HCT116 (cell line): ENCODE measurements around the gene NR6A1. TPM values are rescaled to one million over a fixed set of nuclear protein-coding genes. Genes with fewer than 3 reads are reported as not detected.

ENCODE experiments used
- ATAC-seq: fragments of 200-7000 bp; cut with Tn5 transposase; 2 replicates; pipeline ENCODE4 v1.9.1; 2020; ENCODE audit warnings: mild to moderate bottlenecking, moderate library complexity
- BruUV-seq: library from RNA; stranded (reverse); fragments of 400-500 nt; replicated peaks from 2 replicates; lab custom pipeline; 2021; lab: Mats Ljungman, UMichigan
- CTCF ChIA-PET: fragments of 300-600 bp; sonication (Branson Sonifier 250); formaldehyde crosslinking; loops from one replicate; lab custom pipeline; 2021; ENCODE audit warnings: antibody characterized with exemption; lab: Charles Lee
- POLR2A ChIA-PET: fragments of 300-600, 350-600 bp; sonication (Branson Sonifier 250); formaldehyde crosslinking; loops from one replicate; lab custom pipeline; 2021; ENCODE audit warnings: antibody characterized with exemption; lab: Charles Lee
- RAD21 ChIA-PET, 2 experiments: fragments of 300-600 bp; sonication (Branson Sonifier 250); formaldehyde crosslinking; loops; one replicate each; lab custom pipeline; 2023; ENCODE audit warnings: low total read pairs in 2 of 2; ENCODE audit not compliant: uncharacterized antibody in 2 of 2, unreplicated experiment in 2 of 2, low non-redundant PET in 1 of 2; lab: Charles Lee
- DNase-seq: peaks from one replicate; pipeline ENCODE4 v3.0.0-alpha.2; 2010; ENCODE audit warnings: low read depth, low spot score
- H2AFZ ChIP-seq: fragments of 200-600 bp; shearing (Covaris generic), sonication (generic); 2 replicates; pipeline ENCODE4 v1.6.1; 2017; ENCODE audit warnings: low read depth, mixed run types, mixed read lengths, antibody characterized with exemption, low read length; ENCODE audit not compliant: poor library complexity, severe bottlenecking
- H3K27ac ChIP-seq: 2 replicates; pipeline ENCODE4 v1.5.1; 2012; ENCODE audit warnings: low read depth, low read length
- H3K27me3 ChIP-seq: fragments of 200-600 bp; sonication (generic); 2 replicates; pipeline ENCODE4 v1.6.1; 2016; ENCODE audit warnings: mixed run types, low read length, mixed read lengths; ENCODE audit not compliant: insufficient read depth
- H3K36me3 ChIP-seq, 2 experiments: fragments of 200-500 bp in 1 of 2; fragments of 200-600 bp in 1 of 2; sonication (Bioruptor generic) in 1 of 2; sonication (generic) in 1 of 2; 2 replicates each; pipeline versions ENCODE4 v1.5.1 to v1.6.1; 2014 to 2016; ENCODE audit warnings: low read length in 2 of 2, inconsistent platforms in 1 of 2, mixed read lengths in 1 of 2, mixed run types in 1 of 2; ENCODE audit not compliant: insufficient read depth in 2 of 2, control insufficient read depth in 1 of 2
- H3K4me1 ChIP-seq, 2 experiments: fragments of 200-600 bp in 1 of 2; sonication (generic) in 1 of 2; 2 replicates each; pipeline versions ENCODE4 v1.5.1 to v1.6.1; 2012 to 2017; ENCODE audit warnings: low read length in 2 of 2, inconsistent platforms in 1 of 2, mild to moderate bottlenecking in 1 of 2, mixed read lengths in 1 of 2, mixed run types in 1 of 2, moderate library complexity in 1 of 2; ENCODE audit not compliant: insufficient read depth in 2 of 2, control insufficient read depth in 1 of 2
- H3K4me2 ChIP-seq: fragments of 200-600 bp; sonication (generic); 2 replicates; pipeline ENCODE4 v1.6.1; 2017; ENCODE audit warnings: mixed run types, low read length, mixed read lengths
- H3K4me3 ChIP-seq, 2 experiments: fragments of 200-600 bp in 1 of 2; sonication (generic) in 1 of 2; replicated peaks in 1 of 2; 2 replicates each; pipeline ENCODE4 v1.5.1; 2011 to 2016; ENCODE audit warnings: low read length in 2 of 2, control low read depth in 1 of 2, low read depth in 1 of 2, mild to moderate bottlenecking in 1 of 2, mixed read lengths in 1 of 2, mixed run types in 1 of 2
- H3K79me2 ChIP-seq: fragments of 200-600 bp; sonication (generic); 2 replicates; pipeline ENCODE4 v1.6.1; 2017; ENCODE audit warnings: mild to moderate bottlenecking, mixed run types, low read length, moderate library complexity, mixed read lengths; ENCODE audit not compliant: insufficient read depth
- H3K9ac ChIP-seq: fragments of 200-600 bp; sonication (generic); 2 replicates; pipeline ENCODE4 v1.6.1; 2016; ENCODE audit warnings: low read length, mixed read lengths
- H3K9me2 ChIP-seq: fragments of 200-600 bp; sonication (generic), shearing (Covaris generic); 2 replicates; pipeline ENCODE4 v1.6.1; 2017; ENCODE audit warnings: mixed run types, mild to moderate bottlenecking, moderate library complexity; ENCODE audit not compliant: insufficient read depth
- H3K9me3 ChIP-seq, 2 experiments: fragments of 200-500 bp in 1 of 2; fragments of 200-600 bp in 1 of 2; sonication (Bioruptor generic) in 1 of 2; sonication (generic) in 1 of 2; 2 replicates each; pipeline ENCODE4 v1.6.1; 2014 to 2017; ENCODE audit warnings: low read length in 2 of 2, mixed read lengths in 2 of 2, inconsistent platforms in 1 of 2, low read depth in 1 of 2, mild to moderate bottlenecking in 1 of 2, mixed run types in 1 of 2, moderate library complexity in 1 of 2; ENCODE audit not compliant: control insufficient read depth in 1 of 2, insufficient read depth in 1 of 2
- H4K20me1 ChIP-seq: fragments of 200-600 bp; sonication (generic), shearing (Covaris generic); 2 replicates; pipeline ENCODE4 v1.6.1; 2017; ENCODE audit warnings: mixed run types, mild to moderate bottlenecking, moderate library complexity; ENCODE audit not compliant: insufficient read depth
- CEBPB ChIP-seq: IDR thresholded peaks from 2 replicates; pipeline ENCODE4 v1.6.1; 2012; ENCODE audit warnings: low read depth
- CTCF ChIP-seq, 3 experiments: fragments of 200-600 bp in 1 of 3; sonication (generic) in 1 of 3; IDR thresholded peaks in 2 of 3; conservative IDR thresholded peaks in 1 of 3; 2 replicates each; pipeline ENCODE4 v1.5.1; 2012 to 2017; ENCODE audit warnings: low read depth in 2 of 3, low read length in 2 of 3, antibody characterized with exemption in 1 of 3, borderline replicate concordance in 1 of 3, control low read depth in 1 of 3, mild to moderate bottlenecking in 1 of 3, mixed read lengths in 1 of 3, mixed run types in 1 of 3, moderate library complexity in 1 of 3; ENCODE audit not compliant: insufficient read depth in 1 of 3
- ELF1 ChIP-seq: IDR thresholded peaks from 2 replicates; pipeline ENCODE4 v1.6.1; 2012; ENCODE audit warnings: low read depth, borderline replicate concordance
- MAX ChIP-seq: IDR thresholded peaks from 2 replicates; pipeline ENCODE4 v1.6.1; 2012
- SIN3A ChIP-seq: IDR thresholded peaks from 2 replicates; pipeline ENCODE4 v1.6.1; 2012; ENCODE audit warnings: low read depth
- SRF ChIP-seq: IDR thresholded peaks from 2 replicates; pipeline ENCODE4 v1.6.1; 2012; ENCODE audit warnings: low read depth
- TCF7L2 ChIP-seq: IDR thresholded peaks from 2 replicates; pipeline ENCODE4 v1.7.0; 2011; ENCODE audit warnings: borderline replicate concordance, inconsistent platforms; ENCODE audit not compliant: insufficient read depth, insufficient read length; ENCODE audit errors: extremely low read depth
- YY1 ChIP-seq: IDR thresholded peaks from 2 replicates; pipeline ENCODE4 v1.6.1; 2011; ENCODE audit warnings: low read length, low read depth, moderate library complexity, mild to moderate bottlenecking; ENCODE audit not compliant: insufficient replicate concordance; ENCODE audit errors: extremely low read depth
- ZFX ChIP-seq: fragments of 450-650 bp; IDR thresholded peaks from 2 replicates; pipeline ENCODE4 v1.6.1; 2017
- ZNF274 ChIP-seq: fragments of 200-500 bp; sonication (Bioruptor generic); IDR thresholded peaks from 2 replicates; pipeline ENCODE4 v1.6.1; 2014; ENCODE audit warnings: mild to moderate bottlenecking, low read depth, low read length, inconsistent platforms
- intact Hi-C: fragments of 100-400 bp; cut with micrococcal nuclease; formaldehyde crosslinking; loops from 2 replicates; pipeline ENCODE4 v1.10.0; 2022
- total RNA-seq: library from RNA; stranded (reverse); gene quantifications from one replicate; pipeline ENCODE4 v1.2.1, GENCODE V29; 2021; ENCODE audit not compliant: unreplicated experiment
- TF ChIP-seq, protein P1 (sequence below): IDR thresholded peaks from 2 replicates; pipeline ENCODE4 v1.6.1; 2011; ENCODE audit warnings: mild to moderate bottlenecking, low read length, moderate library complexity; ENCODE audit not compliant: insufficient replicate concordance; ENCODE audit errors: extremely low read depth

The NR6A1 gene
- total RNA-seq, 1 experiment from 2014 or later = 9.9 TPM

DNA sequence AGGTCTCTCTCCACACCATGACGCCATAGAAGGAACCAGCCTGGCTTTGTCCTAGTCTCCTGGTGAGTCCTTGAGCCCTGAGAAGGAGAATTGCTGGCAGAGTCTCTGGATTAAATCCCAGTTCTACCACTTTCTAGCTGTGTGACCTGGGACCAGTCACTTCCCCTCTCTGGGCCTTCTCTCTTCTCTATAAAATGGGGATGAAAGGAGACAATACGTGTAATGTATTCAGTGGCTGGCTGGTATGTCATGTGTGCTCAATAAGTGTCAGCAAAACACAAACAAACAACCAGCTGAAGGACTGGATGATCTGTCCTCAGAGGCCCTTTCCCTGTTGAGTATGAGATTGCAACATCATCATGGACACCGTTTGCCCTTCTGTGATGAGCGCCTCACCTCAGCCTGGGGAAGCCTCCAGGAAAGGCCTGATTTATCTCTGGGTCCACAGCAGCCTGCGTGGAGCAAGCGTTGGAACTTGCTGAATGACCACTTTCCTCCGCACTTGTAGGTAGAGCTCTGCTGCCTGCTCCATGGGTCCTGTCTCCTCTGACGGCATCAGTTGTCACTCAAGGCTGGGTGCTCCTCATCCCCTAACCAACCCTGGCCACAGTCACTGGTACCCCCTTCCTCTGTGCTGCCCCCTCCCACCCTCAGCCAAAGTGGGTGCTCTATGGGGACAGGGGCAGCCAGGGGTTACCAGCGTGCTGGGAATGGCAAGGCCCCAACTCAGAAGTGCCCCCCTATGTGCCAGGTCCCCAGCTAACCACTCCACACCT lies 260.3 kb downstream of the NR6A1 start (continued):
- TF ChIP-seq TCF7L2 (no peak), CTCF (IDR thresholded peaks at IDR 0.05 in 2 of 3, conservative IDR thresholded peaks at IDR 0.05 in 1 of 3; ENCODE audit: borderline replicate concordance in 1 of 3, insufficient read depth in 1 of 3, low read depth in 2 of 3, low read length in 2 of 3) (no peak), ELF1 (no peak)
- TF ChIP-seq, protein P1, sequence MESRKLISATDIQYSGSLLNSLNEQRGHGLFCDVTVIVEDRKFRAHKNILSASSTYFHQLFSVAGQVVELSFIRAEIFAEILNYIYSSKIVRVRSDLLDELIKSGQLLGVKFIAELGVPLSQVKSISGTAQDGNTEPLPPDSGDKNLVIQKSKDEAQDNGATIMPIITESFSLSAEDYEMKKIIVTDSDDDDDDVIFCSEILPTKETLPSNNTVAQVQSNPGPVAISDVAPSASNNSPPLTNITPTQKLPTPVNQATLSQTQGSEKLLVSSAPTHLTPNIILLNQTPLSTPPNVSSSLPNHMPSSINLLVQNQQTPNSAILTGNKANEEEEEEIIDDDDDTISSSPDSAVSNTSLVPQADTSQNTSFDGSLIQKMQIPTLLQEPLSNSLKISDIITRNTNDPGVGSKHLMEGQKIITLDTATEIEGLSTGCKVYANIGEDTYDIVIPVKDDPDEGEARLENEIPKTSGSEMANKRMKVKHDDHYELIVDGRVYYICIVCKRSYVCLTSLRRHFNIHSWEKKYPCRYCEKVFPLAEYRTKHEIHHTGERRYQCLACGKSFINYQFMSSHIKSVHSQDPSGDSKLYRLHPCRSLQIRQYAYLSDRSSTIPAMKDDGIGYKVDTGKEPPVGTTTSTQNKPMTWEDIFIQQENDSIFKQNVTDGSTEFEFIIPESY = no peak

DNA sequence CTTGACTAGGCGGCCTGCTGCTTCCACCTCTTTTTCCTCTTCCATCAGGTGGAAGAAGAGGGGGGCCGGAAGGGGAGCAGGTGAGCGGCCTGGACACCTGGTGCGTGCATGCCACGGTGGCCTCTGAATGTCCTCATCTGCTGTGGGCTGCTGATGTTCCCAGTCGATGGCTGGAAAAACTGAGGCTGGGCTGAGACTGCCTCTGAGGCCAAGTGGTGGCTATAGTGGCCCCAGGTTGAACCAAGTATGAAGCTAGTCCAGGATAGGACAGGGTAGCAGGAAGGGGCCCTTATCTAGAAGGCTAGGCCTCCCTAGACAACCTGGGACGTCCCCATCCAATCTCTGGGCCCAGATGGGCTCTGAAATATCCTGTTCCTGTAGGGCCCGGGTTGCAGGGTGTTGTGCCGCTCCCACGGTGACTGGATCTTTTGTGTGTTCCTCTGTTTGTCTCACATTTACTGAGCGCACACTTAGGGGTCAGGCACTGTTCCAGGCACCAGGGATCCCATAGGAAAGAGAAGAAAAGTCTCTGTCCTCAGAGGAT lies 263.2 kb downstream of the NR6A1 start:
- Histone ChIP-seq H3K4me3 (no peak overlapping the region), H3K79me2 (no peaks in the 10 kb centered on the region), H3K36me3 (no peaks in the 10 kb centered on the region)
- ChIA-PET RAD21 (no interaction called here), POLR2A (no interaction called here)
- TF ChIP-seq SRF (no peak), CTCF (IDR thresholded peaks at IDR 0.05 in 2 of 3, conservative IDR thresholded peaks at IDR 0.05 in 1 of 3; ENCODE audit: borderline replicate concordance in 1 of 3, insufficient read depth in 1 of 3, low read depth in 2 of 3, low read length in 2 of 3) (no peak), ZNF274 (no peak), CEBPB (no peak), YY1 (no peak), MAX (no peak), SIN3A (no peak), ZFX (no peak)
- TF ChIP-seq, protein P1 = no peak
- TF ChIP-seq, all 23 proteins: peak for 0
- H3K9me2 ChIP-seq = no peaks in the 10 kb centered on the region
- H3K9ac ChIP-seq = no peak overlapping the region
- H3K27ac ChIP-seq = no peak overlapping the region
- H4K20me1 ChIP-seq = no peaks in the 10 kb centered on the region
- no peak for DNase-seq
- no peaks in the 10 kb centered on the region for H3K27me3 ChIP-seq
- H3K4me2 ChIP-seq = no peak overlapping the region
- no peaks in the 10 kb centered on the region for H3K4me1 ChIP-seq
- no TSS peak for BruUV-seq
- CTCF ChIA-PET = no interaction called here
- no peak for ATAC-seq
- H2AFZ ChIP-seq = no peak overlapping the region
- H3K9me3 ChIP-seq = no peaks in the 10 kb centered on the region
- intact Hi-C loops = no loop called here
